K562 (cell line): ENCODE measurements around the gene MALAT1. TPM values are rescaled to one million over a fixed set of nuclear protein-coding genes. Genes with fewer than 3 reads are reported as not detected.
A peak's percentile ranks its signal among the peaks of the same experiment; 100 is the strongest.

Source experiments
- ARID1B ChIP-seq: fragments of 450-650 bp; IDR thresholded peaks from 2 replicates; pipeline ENCODE4 v1.6.1; 2016; ENCODE audit warnings: antibody characterized with exemption, mild to moderate bottlenecking, inconsistent platforms
- BRF2 ChIP-seq: IDR thresholded peaks from 3 replicates; pipeline ENCODE4 v1.6.1; 2011; ENCODE audit warnings: borderline replicate concordance, mild to moderate bottlenecking; ENCODE audit not compliant: insufficient read length, insufficient read depth
- C11orf30 ChIP-seq: fragments of 450-650 bp; IDR thresholded peaks from 2 replicates; pipeline ENCODE4 v1.6.1; 2016; ENCODE audit warnings: low read depth, mild to moderate bottlenecking
- CHD4 ChIP-seq: fragments of 200-600 bp; sonication (generic); IDR thresholded peaks from 3 replicates; pipeline ENCODE4 v1.6.1; 2012; ENCODE audit warnings: low read depth, mild to moderate bottlenecking, mixed read lengths, low read length, inconsistent platforms; ENCODE audit not compliant: insufficient read depth, insufficient replicate concordance, poor library complexity, severe bottlenecking
- COPS2 ChIP-seq: fragments of 450-650 bp; conservative IDR thresholded peaks from 2 replicates; pipeline ENCODE4 v1.6.1; 2016; ENCODE audit warnings: mild to moderate bottlenecking, moderate library complexity
- CUX1 ChIP-seq: fragments of 200-800 bp; sonication (Bioruptor generic); IDR thresholded peaks from 2 replicates; pipeline ENCODE4 v1.6.1; 2016; ENCODE audit warnings: missing genetic modification characterization, missing compliant biosample characterization
- GATA2 ChIP-seq: sonication (generic); formaldehyde crosslinking; IDR thresholded peaks from 2 replicates; pipeline ENCODE4 v1.4.0; 2020; ENCODE audit warnings: mild to moderate bottlenecking, missing genetic modification reagents
- HMG20B ChIP-seq: fragments of 250-450 bp; sonication (Bioruptor Pico); IDR thresholded peaks from 2 replicates; pipeline ENCODE4 v1.5.0; 2021; ENCODE audit warnings: mild to moderate bottlenecking
- HOMEZ ChIP-seq: fragments of 250-450 bp; sonication (Bioruptor Pico); IDR thresholded peaks from 2 replicates; pipeline ENCODE4 v1.4.0; 2020; ENCODE audit warnings: mild to moderate bottlenecking, moderate library complexity
- IRF9 ChIP-seq: fragments of 450-650 bp; IDR thresholded peaks from 2 replicates; pipeline ENCODE4 v1.6.1; 2016; ENCODE audit warnings: missing biosample characterization, missing genetic modification characterization
- KDM1A ChIP-seq, 2 experiments: fragments of 450-650 bp; IDR thresholded peaks; 2 replicates each; pipeline ENCODE4 v1.6.1; 2016; ENCODE audit warnings: mild to moderate bottlenecking in 2 of 2
- KLF10 ChIP-seq: fragments of 250-450 bp; sonication (Bioruptor Pico); IDR thresholded peaks from 2 replicates; pipeline ENCODE4 v1.6.1; 2021; ENCODE audit warnings: matching md5 sums
- NR1H2 ChIP-seq: sonication (generic); formaldehyde crosslinking; IDR thresholded peaks from 2 replicates; pipeline ENCODE4 v1.4.0; 2020; ENCODE audit warnings: mild to moderate bottlenecking, missing genetic modification reagents
- RBM34 ChIP-seq: fragments of 200-400 bp; formaldehyde crosslinking; IDR thresholded peaks from 2 replicates; pipeline ENCODE4 v1.6.1; 2018; ENCODE audit warnings: low read length, borderline replicate concordance; ENCODE audit not compliant: insufficient read depth
- SP2 ChIP-seq: IDR thresholded peaks from 2 replicates; pipeline ENCODE4 v1.6.1; 2011; ENCODE audit warnings: mild to moderate bottlenecking, low read depth, low read length, moderate library complexity; ENCODE audit not compliant: poor library complexity, severe bottlenecking; ENCODE audit errors: extremely low read depth
- TBL1XR1 ChIP-seq, 2 experiments: IDR thresholded peaks; 2 replicates each; pipeline ENCODE4 v1.6.1; 2012; ENCODE audit warnings: improper control_type of control experiment in 2 of 2, low read length in 2 of 2, mild to moderate bottlenecking in 1 of 2
- ZKSCAN8 ChIP-seq: fragments of 200-800 bp; sonication (Bioruptor generic); IDR thresholded peaks from 2 replicates; pipeline ENCODE4 v1.6.1; 2016; ENCODE audit warnings: missing genetic modification characterization, missing compliant biosample characterization
- ZNF311 ChIP-seq: fragments of 250-450 bp; sonication (Bioruptor Pico); IDR thresholded peaks from 2 replicates; pipeline ENCODE4 v1.4.0; 2020; ENCODE audit warnings: mild to moderate bottlenecking, moderate library complexity
- ZNF785 ChIP-seq: fragments of 250-450 bp; sonication (Bioruptor Pico); IDR thresholded peaks from 2 replicates; pipeline ENCODE4 v1.4.0; 2020; ENCODE audit warnings: mild to moderate bottlenecking
- polyA plus RNA-seq, 8 experiments: library from polyadenylated mRNA; depleted of rRNA in 4 of 8; stranded (reverse) in 5 of 8; unstranded in 3 of 8; fragments of >200 nt; fragmentation: Nextera tagmentation in 2 of 8; fragmentation: Illumina TruSeq in 1 of 8; extraction: Ambion mirVana in 2 of 8; extraction: Trizol in 1 of 8; gene quantifications; 2 replicates each; pipeline versions ENCODE4 v1.2.1 to v1.2.3, GENCODE V29; 2011 to 2014; ENCODE audit warnings: inconsistent platforms in 1 of 8, missing spikeins in 1 of 8
- total RNA-seq, 7 experiments: library from RNA; depleted of rRNA in 6 of 7; stranded (reverse); fragments of >200 nt in 6 of 7; fragmentation: Illumina TruSeq in 2 of 7; extraction: Trizol in 2 of 7; gene quantifications; 2 replicates each; pipeline versions ENCODE4 v1.2.1 to v1.2.3, GENCODE V29; 2011 to 2021; ENCODE audit warnings: low replicate concordance in 1 of 7

Gene MALAT1
- total and polyA plus RNA-seq, 9 of the 15 experiments (the other 6 are each of a cell fraction or from before 2014, with no cell fraction given), result 363 to 8,715 (median 2,351) TPM

- peak; percentile 92 to 95 for TF ChIP-seq KDM1A (IDR thresholded peaks at IDR 0.05)
- TF ChIP-seq BRF2, result no peak
- no peak for TF ChIP-seq CUX1 (CRISPR knock-in tag)
- no peak for TF ChIP-seq ZNF785
- TF ChIP-seq ZKSCAN8 (CRISPR knock-in tag), result no peak
- no peak for TF ChIP-seq ARID1B
- no peak for TF ChIP-seq C11orf30
- TF ChIP-seq CHD4, result no peak
- no peak for TF ChIP-seq TBL1XR1 (IDR thresholded peaks at IDR 0.05; ENCODE audit: low read length in 2 of 2)
- TF ChIP-seq NR1H2 (CRISPR knock-in tag), result no peak
- no peak for TF ChIP-seq SP2
- no peak for TF ChIP-seq COPS2
- TF ChIP-seq GATA2, result no peak
- TF ChIP-seq IRF9 (tag), result peak; percentile 79
- no peak for TF ChIP-seq HOMEZ (CRISPR knock-in tag)
- no peak for TF ChIP-seq RBM34
- no peak for TF ChIP-seq ZNF311 (CRISPR knock-in tag)
- TF ChIP-seq HMG20B (CRISPR knock-in tag), result no peak
- TF ChIP-seq KLF10 (CRISPR knock-in tag), result no peak
These were observed 11.2 kb upstream of the MALAT1 start (continued) for GRCh38 chr11:65487467-65488272.
